ENCODE results near the gene GPS1.

Gene GPS1

GRCh38 chr17:82080789-82081464 is 29.2 kb downstream of the GPS1 start:
- DNase-seq: no peak

GRCh38 chr17:82081546-82081945 is 29.8 kb downstream of the GPS1 start:
- DNase-seq: no peak

GRCh38 chr17:82081966-82082365 is 30.3 kb downstream of the GPS1 start:
- no peak for DNase-seq

- DNase-seq: no peak
These were observed 30.8 kb downstream of the GPS1 start for GRCh38 chr17:82082456-82082855.

GRCh38 chr17:82083009-82083408 is 31.3 kb downstream of the GPS1 start:
- DNase-seq: no peak

- no peak for DNase-seq
These were observed 32.0 kb downstream of the GPS1 start for GRCh38 chr17:82083533-82084359.

GRCh38 chr17:82084373-82085030 is 32.8 kb downstream of the GPS1 start:
- DNase-seq: no peak

- DNase-seq: no peak
These were observed 33.5 kb downstream of the GPS1 start for GRCh38 chr17:82085031-82085861.

- DNase-seq: no peak
These were observed 34.5 kb downstream of the GPS1 start for GRCh38 chr17:82085931-82086764.

GRCh38 chr17:82086941-82087906 is 35.5 kb downstream of the GPS1 start:
- no peak for DNase-seq

- DNase-seq: no peak
These were observed 36.5 kb downstream of the GPS1 start for GRCh38 chr17:82087961-82088837.

- DNase-seq: no peak
These were observed 37.4 kb downstream of the GPS1 start for GRCh38 chr17:82088838-82089722.

GRCh38 chr17:82089723-82090548 is 38.2 kb downstream of the GPS1 start:
- DNase-seq: no peak

- DNase-seq: no peak
These were observed 39.0 kb downstream of the GPS1 start for GRCh38 chr17:82090549-82091263.

GRCh38 chr17:82091264-82092066 is 39.8 kb downstream of the GPS1 start:
- no peak for DNase-seq

GRCh38 chr17:82092094-82092586 is 40.4 kb downstream of the GPS1 start:
- no peak for DNase-seq

Measured in activated T-cell treated with anti-CD3 and anti-CD28 coated beads, Interleukin-2, amount 50 U/mL, for 48 hours (primary cell).